Stimulated activated CD4-positive, alpha-beta T cell treated with anti-CD3 and anti-CD28 coated beads, Interleukin-2, amount 100 ng/mL, for 24 hours (primary cell): ENCODE results near the gene POLD1.
"Not testable (repeated sequence)": the region's sequence is repeated elsewhere in the genome, so short reads cannot be mapped to it uniquely, and the experiment has no call there.

Source experiments
- DNase-seq, 2 donors: peaks; one replicate each; pipeline ENCODE4 v3.0.0-alpha.2; 2020

POLD1 gene

GRCh38 chr19:50365434-50366306, 18.5 kb upstream of the POLD1 start, which contains the start of gene NAPSA:
TSS of gene NAPSA (minus strand) at chr19:50365639. CDS start at chr19:50365621, 18 bp downstream.
- DNase-seq: no peak

GRCh38 chr19:50368649-50369570, 15.2 kb upstream of the POLD1 start:
- peak; percentile 84 for DNase-seq

- DNase-seq: no peak
These were observed 12.2 kb upstream of the POLD1 start for GRCh38 chr19:50371914-50372475.

GRCh38 chr19:50376166-50377050, 7.7 kb upstream of the POLD1 start, which contains the start of gene NR1H2:
TSS of gene NR1H2 (plus strand) at chr19:50376457. CDS start at chr19:50377606, 1,149 bp downstream.
- peak; percentile 94 for DNase-seq

- peak; percentile 57 to 69 for DNase-seq
These were observed 7.1 kb upstream of the POLD1 start for GRCh38 chr19:50377051-50377461.

GRCh38 chr19:50377517-50377916, 6.6 kb upstream of the POLD1 start:
- DNase-seq: no peak

- no peak for DNase-seq
These were observed 5.8 kb upstream of the POLD1 start for GRCh38 chr19:50378169-50378862.

- DNase-seq: no peak
These were observed 5.3 kb upstream of the POLD1 start for GRCh38 chr19:50378863-50379236.

GRCh38 chr19:50379602-50380001, 4.5 kb upstream of the POLD1 start:
- DNase-seq: no peak

- no peak for DNase-seq
These were observed 4.0 kb upstream of the POLD1 start for GRCh38 chr19:50380137-50380536.

- DNase-seq: no peak
These were observed 3.4 kb upstream of the POLD1 start for GRCh38 chr19:50380751-50381151.

- DNase-seq: no peak
These were observed 2.0 kb upstream of the POLD1 start for GRCh38 chr19:50381881-50382729.

- DNase-seq: no peak
These were observed 921 bp upstream of the POLD1 start for GRCh38 chr19:50383001-50383851.

GRCh38 chr19:50384685-50385535, 763 bp downstream of the POLD1 start:
- no peak for DNase-seq

GRCh38 chr19:50387176-50387867, 3.2 kb downstream of the POLD1 start:
- DNase-seq: no peak

GRCh38 chr19:50387868-50388245, 3.7 kb downstream of the POLD1 start:
- DNase-seq: no peak

- not testable (repeated sequence) for DNase-seq
These were observed 6.1 kb downstream of the POLD1 start for GRCh38 chr19:50390295-50390694.

GRCh38 chr19:50390952-50391351, 6.8 kb downstream of the POLD1 start:
- DNase-seq: not testable (repeated sequence)
